Embryonic facial prominence (tissue), 1 donor: ENCODE results near the gene OR6F1.
"Not testable (repeated sequence)": the region's sequence is repeated elsewhere in the genome, so short reads cannot be mapped to it uniquely, and the experiment has no call there.

Experiments
- DNase-seq: peaks from one replicate; pipeline ENCODE4 v3.0.0-alpha.2; 2016; ENCODE audit errors: extremely low spot score

Gene OR6F1

GRCh38 chr1:247716546-247716945 lies at the start of gene OR6F1:
Gene OR6F1 (minus strand): TSS chr1:247716646. CDS start chr1:247712755, 3,891 bp downstream.
- no peak for DNase-seq

DNA sequence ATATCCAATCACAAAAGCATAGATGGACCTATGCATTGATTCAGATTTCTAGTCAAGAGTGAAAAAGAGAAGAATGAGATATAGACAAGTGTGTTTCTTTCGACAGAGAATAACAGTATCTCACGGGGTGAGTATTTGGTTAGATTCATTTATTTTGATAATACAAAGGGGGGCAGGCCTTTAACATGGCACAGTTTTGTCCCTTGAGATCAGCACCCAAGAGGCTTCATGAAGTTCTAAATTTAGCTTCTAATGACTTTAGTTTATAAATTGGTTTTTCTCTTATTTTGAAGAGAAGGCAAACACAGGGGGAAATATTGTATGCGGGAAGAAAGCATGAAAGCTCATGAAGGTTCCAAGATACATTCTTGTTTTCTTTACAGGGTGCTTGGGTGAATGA lies 44.0 kb upstream of the OR6F1 start, which contains the start of gene OR1C1:
Gene OR1C1, minus strand, starts transcription at position 101 of the 400 bp plus-strand sequence. CDS start 2,150 bp downstream, outside the sequence.
- DNase-seq: no peak

DNA sequence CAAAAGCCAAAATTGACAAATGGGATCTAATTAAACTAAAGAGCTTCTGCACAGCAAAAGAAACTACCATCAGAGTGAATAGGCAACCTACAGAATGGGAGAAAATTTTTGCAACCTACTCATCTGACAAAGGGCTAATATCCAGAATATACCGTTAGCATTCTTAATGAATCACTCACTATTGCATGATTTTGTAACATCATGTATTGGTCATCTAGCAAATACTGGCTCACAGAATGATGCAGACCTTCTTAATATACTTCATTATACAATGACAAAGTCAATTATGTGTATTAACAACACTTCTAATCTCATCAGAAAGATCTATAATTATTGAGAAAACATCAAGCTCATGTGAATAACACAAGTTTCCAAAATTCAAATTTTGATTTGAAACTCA lies 37.9 kb upstream of the OR6F1 start:
- not testable (repeated sequence) for DNase-seq

DNA sequence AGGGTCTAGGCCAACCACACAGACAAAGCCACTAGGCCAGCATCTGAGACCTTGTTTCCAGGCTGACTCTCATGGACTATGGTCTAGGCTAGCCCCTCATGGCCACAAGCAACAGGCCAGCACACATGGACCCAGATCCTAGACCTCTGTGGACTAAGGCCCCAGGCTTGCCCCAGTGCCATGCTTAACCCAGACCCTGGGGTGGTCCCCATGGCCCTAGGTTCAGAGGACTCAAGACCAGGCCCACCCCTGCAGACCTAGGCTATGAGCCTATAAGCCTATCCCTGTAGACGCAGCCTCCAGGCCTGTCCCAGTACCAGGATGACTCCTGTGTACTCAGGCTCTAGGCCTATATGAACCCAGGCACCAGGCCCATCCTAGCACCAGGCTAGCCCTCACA lies 33.4 kb upstream of the OR6F1 start:
- DNase-seq: no peak

DNA sequence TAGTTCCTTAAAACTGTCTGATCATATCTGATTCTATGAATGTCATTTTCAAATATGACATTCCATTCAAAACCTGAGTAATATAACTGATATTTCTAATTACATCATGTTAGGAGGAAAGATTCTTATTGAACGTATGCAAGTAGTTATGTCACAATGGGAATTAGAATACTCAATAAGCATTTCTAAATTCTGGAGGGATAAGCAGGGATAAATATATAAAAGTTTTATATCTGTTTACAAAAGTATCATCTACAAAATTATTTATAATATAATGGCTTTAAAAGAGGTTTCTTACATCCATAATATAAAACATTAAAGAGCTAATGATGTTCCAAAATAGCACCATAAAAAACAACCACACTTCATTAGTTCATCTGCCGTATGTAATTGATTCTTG lies 31.6 kb upstream of the OR6F1 start, which contains the start of gene OR14A2:
Gene OR14A2, minus strand, starts transcription at position 101 of the 400 bp plus-strand sequence.
- no peak for DNase-seq

DNA sequence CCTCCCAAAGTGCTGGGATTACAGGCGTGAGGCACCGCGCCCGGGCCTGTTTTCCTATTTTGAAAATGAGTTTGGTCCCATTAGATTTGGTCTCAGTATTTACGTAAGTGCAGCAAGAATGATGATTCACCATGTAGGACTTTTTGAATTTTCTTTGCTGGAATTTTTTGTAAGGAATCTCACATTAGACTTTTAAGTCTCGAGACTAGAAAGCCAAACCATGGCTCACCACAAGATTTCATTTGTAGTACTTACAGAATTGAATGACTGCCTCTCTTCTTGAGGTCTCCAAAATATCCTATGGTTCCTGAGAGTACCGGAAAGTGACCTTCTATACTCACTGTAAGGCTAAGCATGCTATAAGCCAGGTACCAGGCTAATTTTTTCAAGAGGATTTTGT lies 31.2 kb upstream of the OR6F1 start:
- no peak for DNase-seq

- DNase-seq: no peak
These were observed 30.0 kb upstream of the OR6F1 start for GRCh38 chr1:247746391-247746935.

- DNase-seq: not testable (repeated sequence)
These were observed 25.8 kb upstream of the OR6F1 start for GRCh38 chr1:247742215-247742760.

- DNase-seq: no peak
These were observed 25.3 kb upstream of the OR6F1 start for GRCh38 chr1:247741756-247742155.

GRCh38 chr1:247740721-247741120 lies 24.3 kb upstream of the OR6F1 start:
- no peak for DNase-seq

DNA sequence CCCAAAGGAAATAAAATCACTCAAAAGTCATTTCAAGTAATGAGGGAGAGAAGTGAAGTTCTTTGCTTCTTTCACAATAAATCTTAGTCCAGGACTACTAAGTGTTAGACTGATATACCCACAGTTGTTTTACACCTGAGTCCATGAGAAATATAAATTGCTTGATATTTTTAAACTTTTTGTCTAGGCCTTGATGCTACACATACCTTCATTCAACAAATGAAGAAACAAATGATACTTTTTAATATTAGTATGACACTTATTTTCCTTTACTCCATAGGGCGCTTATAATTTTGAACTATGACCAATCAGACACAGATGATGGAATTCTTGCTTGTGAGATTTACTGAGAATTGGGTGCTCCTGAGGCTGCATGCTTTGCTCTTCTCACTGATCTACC lies 21.9 kb upstream of the OR6F1 start, which contains the start of gene OR14K1:
Gene OR14K1, plus strand, starts transcription at position 301 of the 400 bp plus-strand sequence. Its CDS starts 0 bp downstream, at position 301.
- DNase-seq: no peak

GRCh38 chr1:247721222-247721621 lies 4.8 kb upstream of the OR6F1 start:
- no peak for DNase-seq

DNA sequence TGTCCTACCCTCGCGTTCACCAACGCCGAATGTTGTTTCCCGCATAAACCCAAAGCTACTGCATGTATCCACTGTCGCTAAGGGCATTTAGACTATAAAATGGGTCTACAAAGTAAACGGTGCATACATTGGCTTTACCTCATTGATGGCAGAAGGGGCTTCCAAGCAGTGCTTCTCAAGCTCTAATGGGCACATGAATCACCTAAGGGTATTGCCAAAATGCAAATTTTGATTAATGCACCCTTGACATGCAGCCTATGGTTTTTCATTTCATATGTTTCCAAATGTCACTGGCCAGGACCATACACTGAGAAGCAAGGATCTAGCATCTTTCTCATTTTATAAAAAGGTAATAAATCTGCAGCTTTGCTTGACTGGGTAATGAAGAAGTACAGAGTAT lies 2.7 kb downstream of the OR6F1 start:
- DNase-seq: no peak

DNA sequence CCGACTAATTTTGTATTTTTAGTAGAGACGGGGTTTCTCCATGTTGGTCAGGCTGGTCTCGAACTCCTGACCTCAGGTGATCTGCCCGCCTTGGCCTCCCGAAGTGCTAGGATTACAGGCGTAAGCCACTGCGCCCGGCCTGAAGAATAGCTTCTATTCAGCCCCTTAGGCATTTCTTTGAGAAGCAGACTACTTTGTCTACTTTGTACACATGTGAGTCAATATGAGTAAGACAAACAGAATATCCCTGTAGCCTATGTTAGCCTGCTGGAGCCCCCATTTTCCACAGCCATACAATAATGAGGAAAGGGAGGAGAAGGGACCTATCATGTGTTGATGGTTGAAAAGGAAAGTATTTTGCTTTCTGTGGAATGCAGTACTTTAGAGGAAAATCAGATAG lies 5.8 kb downstream of the OR6F1 start:
- not testable (repeated sequence) for DNase-seq

- no peak for DNase-seq
These were observed 15.1 kb downstream of the OR6F1 start for GRCh38 chr1:247701338-247701737.

DNA sequence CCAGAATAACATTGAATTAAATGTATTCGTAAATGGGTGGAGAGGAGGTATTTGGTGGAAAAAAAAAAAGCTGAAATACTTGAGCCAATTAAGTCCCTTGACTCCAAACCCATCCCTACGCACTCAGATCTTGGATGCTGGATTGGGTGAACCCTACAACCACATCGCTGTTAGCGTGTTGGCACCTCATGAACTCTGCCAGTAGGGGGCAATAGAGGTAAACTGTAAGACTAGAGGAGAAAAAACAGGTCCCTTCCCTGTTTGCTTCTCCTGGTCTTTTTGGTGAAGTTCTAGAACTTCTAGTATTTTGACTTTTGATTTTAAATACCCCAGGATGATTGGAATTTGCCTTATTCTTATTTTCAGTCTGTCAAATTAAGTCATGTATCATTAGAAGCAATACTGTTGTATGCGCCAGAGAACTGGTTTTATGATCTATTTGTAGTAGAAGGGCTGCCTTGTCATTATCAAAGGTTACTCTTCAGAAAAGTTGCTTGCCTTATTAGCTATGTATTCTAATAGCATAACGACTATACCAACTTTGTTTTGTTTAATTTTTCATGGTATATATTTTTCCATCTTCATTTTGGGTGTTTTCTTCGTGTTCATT lies 35.1 kb downstream of the OR6F1 start:
- no peak for DNase-seq

- DNase-seq: no peak
These were observed 36.3 kb downstream of the OR6F1 start for GRCh38 chr1:247680171-247680570.

- DNase-seq: no peak
These were observed 36.8 kb downstream of the OR6F1 start, which contains the start of gene OR13G1 for GRCh38 chr1:247679639-247680038. Gene OR13G1 (minus strand): TSS chr1:247679739. CDS start chr1:247673041, 6,698 bp downstream.

- DNase-seq: no peak
These were observed 47.2 kb downstream of the OR6F1 start for GRCh38 chr1:247669225-247669624.
